ENCODE results near the gene EXOSC9.

The EXOSC9 gene

DNA sequence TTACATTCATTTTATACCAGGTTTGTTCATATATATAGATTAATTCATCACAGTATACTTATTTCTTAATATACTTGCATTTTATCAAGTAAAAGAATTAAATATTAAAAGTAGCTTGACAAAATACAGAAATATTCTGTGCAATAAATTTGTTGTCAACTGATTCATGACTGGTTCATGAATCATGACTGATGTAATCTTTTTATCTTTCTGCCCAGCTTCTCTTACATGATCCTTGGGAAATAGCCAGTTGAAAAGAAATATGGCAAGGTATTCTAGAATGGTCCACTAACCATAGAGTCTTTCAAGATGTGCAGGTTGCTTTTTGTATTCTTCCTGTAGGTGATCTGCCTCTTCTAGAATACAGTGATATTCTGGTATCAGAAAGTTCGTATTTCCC, 26.7 kb downstream of the EXOSC9 start:
- no peak for DNase-seq

DNA sequence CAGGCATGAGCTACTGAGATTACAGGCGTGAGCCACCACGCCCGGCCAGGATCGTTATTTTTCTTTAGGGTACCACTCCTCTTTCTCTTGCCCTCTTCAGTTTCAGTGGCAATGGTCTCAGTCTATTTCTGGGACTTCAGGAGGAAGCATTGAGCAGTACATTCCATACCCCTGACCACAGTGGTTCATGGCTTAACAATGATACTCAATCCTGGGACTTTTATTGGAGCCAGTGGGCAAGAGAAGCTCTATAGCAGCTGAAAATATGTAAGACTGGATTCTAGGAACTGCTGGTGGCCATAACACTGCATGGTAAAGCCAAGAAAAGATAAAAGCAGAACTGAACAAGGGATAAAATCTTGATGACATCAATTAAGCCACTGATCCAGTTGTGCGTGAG, 28.4 kb downstream of the EXOSC9 start:
- DNase-seq, result no peak

DNA sequence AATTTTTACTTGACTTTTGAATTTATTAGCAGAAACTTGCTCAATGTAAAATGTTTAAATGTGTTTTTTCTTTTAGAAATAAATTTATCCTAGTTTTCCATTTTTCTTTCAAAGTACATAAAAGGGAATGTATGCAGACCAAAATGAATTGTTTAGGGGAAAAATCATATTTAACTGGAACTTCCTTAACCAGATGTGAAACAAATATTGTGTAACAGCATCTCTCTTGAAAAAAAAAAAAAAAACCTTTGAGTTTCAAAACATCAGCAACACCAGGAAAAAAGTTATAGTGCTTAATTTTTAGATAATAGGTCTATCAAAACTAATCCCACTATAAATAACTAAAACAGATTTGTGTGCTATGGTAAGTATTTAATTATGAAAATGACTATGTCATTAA, 37.0 kb downstream of the EXOSC9 start:
- no peak for DNase-seq

DNA sequence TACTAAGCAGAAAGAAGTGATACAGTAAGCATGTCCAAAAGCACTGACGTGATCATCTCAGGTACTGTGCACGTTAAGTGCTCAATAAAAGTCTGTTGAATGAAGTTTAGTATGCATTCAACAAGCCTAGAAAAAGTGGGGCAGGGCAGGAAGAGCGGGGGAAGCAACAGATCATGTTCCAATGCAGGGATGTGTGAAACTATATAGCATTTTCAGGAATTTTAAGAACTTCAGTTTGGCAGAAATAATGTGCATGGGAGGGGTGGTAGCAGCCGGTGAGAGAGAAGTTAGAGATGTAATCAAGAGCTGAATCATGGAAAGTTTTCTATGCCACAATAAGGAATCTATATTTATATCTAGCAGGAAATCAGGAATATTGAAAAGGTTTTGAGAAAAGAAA, 41.7 kb downstream of the EXOSC9 start:
- no peak for DNase-seq

DNA sequence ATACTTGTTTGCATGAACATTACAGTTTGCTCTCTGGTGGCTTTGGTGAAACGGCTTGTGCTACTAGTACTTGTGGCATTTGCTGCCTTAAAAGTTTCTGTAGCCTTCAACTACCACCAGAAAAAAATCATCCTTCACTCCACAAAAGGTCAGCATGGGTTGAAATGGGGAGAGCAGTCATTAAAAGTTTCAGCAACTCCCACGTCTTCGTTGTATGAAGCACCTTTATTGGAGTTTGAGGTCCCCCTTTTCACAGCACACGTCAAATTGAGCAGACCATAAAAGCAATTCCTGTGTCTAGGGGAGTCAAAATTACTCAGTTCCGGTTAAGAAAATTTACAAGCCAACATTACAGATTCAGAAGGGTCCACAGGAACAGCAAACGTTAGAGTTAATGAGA, 45.5 kb downstream of the EXOSC9 start:
- DNase-seq, result no peak

DNA sequence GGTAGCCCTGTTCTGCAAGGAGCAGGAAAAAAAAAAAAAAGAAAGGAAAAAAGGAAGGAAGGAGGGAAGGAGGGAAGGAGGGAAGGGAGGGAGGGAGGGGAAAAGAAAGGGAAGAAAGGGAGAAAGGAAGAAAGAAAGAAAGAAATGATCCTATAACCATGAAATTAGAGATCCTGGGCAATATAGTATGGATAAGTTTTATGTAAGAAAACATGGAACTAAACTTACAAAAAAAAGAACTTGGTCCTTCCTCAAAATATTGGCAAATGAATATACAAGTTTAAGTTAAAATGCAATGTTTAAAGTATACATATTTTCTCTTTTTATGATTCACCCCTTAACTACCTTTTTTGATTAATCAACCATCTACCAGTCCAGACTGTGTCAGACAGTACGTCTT, 50.2 kb downstream of the EXOSC9 start:
- DNase-seq, result no peak

DNA sequence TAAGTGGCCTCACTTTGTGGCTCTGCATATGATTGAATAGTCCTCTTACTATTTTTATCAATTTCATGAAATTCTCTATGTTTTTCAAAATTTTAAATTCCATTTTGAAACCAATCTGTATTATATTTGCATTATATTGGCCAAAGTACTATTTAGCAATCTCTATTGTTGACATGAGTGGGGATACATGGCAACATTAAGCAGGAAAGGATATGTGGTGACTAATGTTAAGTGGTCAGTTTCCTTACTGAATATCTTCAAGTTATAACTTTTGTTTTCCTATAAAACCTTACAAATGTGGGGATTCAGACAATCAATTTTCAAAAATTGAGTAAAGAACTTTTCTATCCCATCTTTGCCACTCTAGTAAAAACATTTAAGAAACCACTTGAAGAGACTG, 59.0 kb downstream of the EXOSC9 start:
- DNase-seq, result no peak

DNA sequence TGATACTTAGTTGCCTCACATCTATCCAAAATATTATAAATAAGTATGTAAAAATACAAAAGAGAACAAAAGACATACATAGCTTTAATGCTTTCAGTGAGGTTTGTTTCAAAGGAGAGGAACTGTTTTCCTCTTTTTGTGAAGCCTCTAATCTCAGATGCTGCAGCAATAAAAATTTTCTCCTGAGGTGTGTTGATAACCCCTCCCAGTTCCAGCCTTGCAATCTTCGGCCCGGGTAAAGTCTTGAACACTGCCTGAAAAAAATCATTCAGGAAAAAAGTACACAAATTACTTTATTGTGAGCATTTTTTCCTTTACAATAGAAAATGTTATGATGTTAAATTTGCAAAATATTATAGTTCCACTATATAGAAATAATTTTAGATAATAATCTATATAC, 60.3 kb downstream of the EXOSC9 start:
- no peak for DNase-seq

DNA sequence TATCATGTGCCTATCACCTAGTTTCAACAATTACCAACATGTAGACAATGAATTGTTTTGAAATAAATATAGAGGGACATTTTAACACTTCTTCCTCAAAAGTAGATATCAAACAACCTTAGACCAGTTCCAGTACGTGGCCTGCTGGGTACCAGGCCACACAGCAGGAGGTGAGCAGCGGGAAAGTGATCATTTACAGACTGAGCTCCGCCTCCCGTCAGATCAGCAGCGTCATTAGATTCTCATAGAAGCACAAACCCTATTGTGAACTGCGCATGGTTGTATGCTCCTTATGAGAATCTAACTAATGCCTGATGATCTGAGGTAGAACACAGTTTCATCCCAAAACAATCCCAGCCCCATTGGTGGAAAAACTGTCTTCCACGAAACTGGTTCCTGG, 62.7 kb downstream of the EXOSC9 start:
- DNase-seq, result no peak

Data from NCI-H2029 treated with DMSO at 0.1 percent for 48 hours (cell line).